HG03575 (cell line): ENCODE measurements around the gene ARHGEF37.
"Not testable (repeated sequence)": the region's sequence is repeated elsewhere in the genome, so short reads cannot be mapped to it uniquely, and the experiment has no call there.

ENCODE experiments used
- ATAC-seq: cut with Tn5 transposase; IDR thresholded peaks from one replicate; pipeline ENCODE4 v1.9.1; 2021; ENCODE audit not compliant: unreplicated experiment, insufficient number of reproducible peaks, low FRiP score; ENCODE audit errors: extremely low read depth

ARHGEF37 gene

DNA sequence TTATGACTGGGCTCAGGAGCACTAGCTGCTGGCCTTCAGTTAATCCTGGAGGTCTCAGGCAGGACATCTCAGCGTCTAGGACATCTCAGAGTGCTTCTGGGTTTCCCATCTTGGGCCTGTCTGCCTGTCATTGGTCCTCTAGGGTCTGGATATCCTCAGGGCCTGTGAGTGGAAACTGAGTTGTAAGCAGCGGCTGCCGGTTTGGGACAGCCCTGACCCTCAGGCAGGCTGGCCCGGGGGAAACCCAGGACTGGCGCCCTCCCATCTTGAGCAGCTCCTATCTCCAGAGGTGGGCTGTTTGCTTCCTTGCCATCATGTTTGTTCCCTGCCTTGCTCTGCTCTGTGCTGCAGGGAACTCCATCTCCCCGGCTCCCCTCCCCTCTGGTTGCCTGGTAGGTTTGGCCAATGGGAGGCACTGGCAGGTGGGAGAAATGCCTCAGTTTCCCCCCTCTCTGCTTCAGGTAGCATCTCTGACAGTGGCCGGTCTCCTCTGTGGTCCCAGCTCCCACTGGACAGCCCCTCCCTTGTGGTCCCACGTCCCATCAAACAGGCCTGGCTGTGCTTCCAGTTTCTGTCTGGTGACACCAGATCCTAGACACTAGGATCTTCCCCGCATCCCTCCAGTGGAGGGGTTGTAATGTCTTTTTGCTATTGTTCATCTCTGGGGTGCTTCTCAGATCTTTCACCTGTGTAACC lies 57.4 kb downstream of the ARHGEF37 start:
- no peak for ATAC-seq

GRCh38 chr5:149639737-149640136 lies 58.4 kb downstream of the ARHGEF37 start:
- no peak for ATAC-seq

DNA sequence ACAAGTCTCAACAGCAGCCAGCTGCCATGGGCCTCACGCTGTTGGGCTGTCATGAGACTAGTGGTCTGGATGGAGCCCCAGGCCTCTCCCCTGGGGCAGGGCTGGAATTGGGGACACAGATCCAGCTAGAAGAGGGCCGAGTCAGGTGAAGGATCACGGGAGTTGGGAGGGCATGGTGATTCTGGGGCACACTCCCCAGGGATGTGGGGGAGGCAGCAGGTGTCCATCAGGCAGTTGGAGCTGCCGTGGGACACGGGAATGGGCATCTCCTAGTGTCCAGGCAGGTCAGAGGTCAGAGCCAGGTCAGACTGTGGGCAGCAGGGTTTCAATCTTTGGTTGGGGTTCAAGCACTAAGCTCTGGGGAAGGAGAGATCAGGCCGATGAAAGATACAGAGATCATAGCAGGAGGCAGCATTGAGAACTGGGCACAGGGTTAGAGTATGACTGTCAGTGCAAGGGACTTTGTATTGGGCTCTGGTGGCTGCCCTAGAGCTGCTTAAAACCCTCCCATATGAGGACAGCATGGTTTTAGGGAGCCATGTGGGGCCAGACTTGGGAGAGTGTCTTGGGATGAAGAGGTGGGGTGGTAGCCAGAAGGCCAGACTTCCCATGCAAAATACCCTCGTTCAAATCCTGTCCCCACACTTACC lies 59.2 kb downstream of the ARHGEF37 start:
- ATAC-seq: no peak

GRCh38 chr5:149641000-149641576 lies 59.8 kb downstream of the ARHGEF37 start:
- no peak for ATAC-seq

- ATAC-seq: no peak
These were observed 60.3 kb downstream of the ARHGEF37 start for GRCh38 chr5:149641600-149641999.

- ATAC-seq: no peak
These were observed 62.5 kb downstream of the ARHGEF37 start for GRCh38 chr5:149643781-149644180.

GRCh38 chr5:149644629-149645028 lies 63.3 kb downstream of the ARHGEF37 start:
- ATAC-seq: no peak

GRCh38 chr5:149645236-149645635 lies 63.9 kb downstream of the ARHGEF37 start:
- ATAC-seq: no peak

DNA sequence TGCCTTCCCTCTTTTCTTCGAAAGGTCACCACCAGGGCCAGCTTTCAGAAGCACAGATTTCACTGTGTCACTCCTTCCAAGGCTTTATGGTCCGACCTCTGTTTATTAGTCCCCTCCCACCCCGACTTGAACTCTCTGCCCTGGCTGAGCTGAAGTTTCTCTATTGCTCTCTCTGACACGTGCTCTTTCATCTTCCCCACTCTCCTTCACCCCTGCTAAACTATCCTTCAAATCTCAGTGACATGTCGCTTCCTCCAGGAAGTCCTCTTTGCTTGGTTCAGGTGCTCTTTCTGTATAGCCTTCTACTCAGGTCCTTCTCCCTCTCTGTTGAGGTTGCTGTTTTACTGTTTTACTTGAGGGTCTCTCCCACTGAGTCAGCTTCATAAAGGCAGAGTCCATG lies 64.4 kb downstream of the ARHGEF37 start:
- ATAC-seq: no peak

- ATAC-seq: no peak
These were observed 65.3 kb downstream of the ARHGEF37 start for GRCh38 chr5:149646564-149646963.

- no peak for ATAC-seq
These were observed 66.0 kb downstream of the ARHGEF37 start for GRCh38 chr5:149647334-149647733.

GRCh38 chr5:149648464-149649393 lies 67.4 kb downstream of the ARHGEF37 start:
- not testable (repeated sequence) for ATAC-seq

- ATAC-seq: not testable (repeated sequence)
These were observed 68.4 kb downstream of the ARHGEF37 start for GRCh38 chr5:149649730-149650129.

GRCh38 chr5:149651686-149652085 lies 70.4 kb downstream of the ARHGEF37 start:
- no peak for ATAC-seq

GRCh38 chr5:149652697-149653096 lies 71.4 kb downstream of the ARHGEF37 start:
- ATAC-seq: no peak

DNA sequence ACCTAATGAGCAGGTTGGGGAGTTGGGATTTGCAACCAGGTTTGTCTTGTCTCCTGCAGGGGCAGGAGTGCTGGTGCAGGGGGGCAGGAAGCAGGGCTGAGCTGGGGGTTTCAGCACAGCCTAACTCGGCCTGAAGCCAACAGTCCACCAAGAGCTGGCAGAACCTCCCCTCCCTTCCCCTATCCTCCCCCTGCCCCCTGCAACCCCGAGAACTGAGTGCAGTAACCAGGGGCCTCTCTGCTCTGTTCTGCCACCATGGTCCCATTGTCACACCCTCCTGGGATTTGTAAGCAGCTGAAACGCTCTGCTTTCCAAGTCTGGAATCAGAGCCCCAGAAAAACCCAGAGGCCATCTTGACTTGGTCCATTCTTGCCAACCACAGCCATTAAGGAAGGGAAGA lies 72.9 kb downstream of the ARHGEF37 start:
- ATAC-seq: no peak

DNA sequence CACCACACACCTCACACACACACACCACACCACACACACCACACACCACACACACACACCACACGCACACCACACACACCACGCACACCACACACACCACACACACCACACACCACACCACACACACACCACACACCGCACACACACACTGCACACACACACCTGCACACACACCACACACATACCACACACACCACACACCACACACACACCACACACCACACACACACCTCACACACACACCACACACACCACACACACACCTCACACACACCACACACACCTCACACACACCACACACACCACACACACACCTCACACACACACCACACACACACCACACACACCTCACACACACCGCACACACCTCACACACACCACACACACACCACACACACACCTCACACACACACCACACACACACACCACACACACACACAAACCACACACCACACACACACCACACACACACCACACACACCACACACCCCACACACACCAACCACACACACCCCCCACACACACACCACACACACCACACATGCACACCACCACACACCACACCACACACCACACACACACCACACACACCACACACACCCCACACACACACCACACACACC lies 73.7 kb downstream of the ARHGEF37 start:
- ATAC-seq: no peak

GRCh38 chr5:149656576-149657182 lies 75.4 kb downstream of the ARHGEF37 start:
- ATAC-seq: no peak

- ATAC-seq: no peak
These were observed 76.0 kb downstream of the ARHGEF37 start for GRCh38 chr5:149657324-149657723.
